Adrenal gland (tissue), 12 donors: ENCODE measurements around the gene LYRM4. TPM values are rescaled to one million over a fixed set of nuclear protein-coding genes. Genes with fewer than 3 reads are reported as not detected.

Experiments
- DNase-seq, 7 donors: peaks; one replicate each; pipeline ENCODE4 v3.0.0-alpha.2; 2019 to 2020
- H3K27ac ChIP-seq, 5 donors: fragments of 200-600 bp; sonication (generic) in 4 of 5; 1 replicate in 3 of 5; 2 replicates in 2 of 5; pipeline versions ENCODE4 v1.5.1 to v1.8.0; 2016 to 2020; ENCODE audit warnings: mild to moderate bottlenecking in 1 of 5
- H3K27me3 ChIP-seq: fragments of 200-600 bp; 2 replicates; pipeline ENCODE4 v1.8.0; 2021
- H3K36me3 ChIP-seq, 2 donors: fragments of 200-600 bp; replicated peaks in 1 of 2; 1 replicate in 1 of 2; 2 replicates in 1 of 2; pipeline versions ENCODE4 v1.5.1 to v1.8.0; 2018 to 2022
- H3K4me1 ChIP-seq, 2 donors: fragments of 200-600 bp; replicated peaks in 1 of 2; 1 replicate in 1 of 2; 2 replicates in 1 of 2; pipeline versions ENCODE4 v1.5.1 to v1.8.0; 2018 to 2021
- H3K4me3 ChIP-seq, 4 donors: fragments of 200-600 bp; sonication (generic) in 3 of 4; one replicate each; pipeline ENCODE4 v1.5.1; 2016 to 2018
- H3K9me3 ChIP-seq, 3 donors: fragments of 200-600 bp; sonication (generic) in 1 of 3; replicated peaks in 1 of 3; 1 replicate in 2 of 3; 2 replicates in 1 of 3; pipeline versions ENCODE4 v1.5.1 to v1.8.0; 2016 to 2021
- CTCF ChIP-seq, 6 experiments: fragments of 450-650 bp in 4 of 6; fragments of 200-600 bp in 2 of 6; sonication (generic) in 1 of 6; IDR thresholded peaks; 1 replicate in 5 of 6; 2 replicates in 1 of 6; pipeline versions ENCODE4 v1.5.1 to v1.8.0; 2016 to 2021; ENCODE audit warnings: antibody characterized with exemption in 6 of 6, mild to moderate bottlenecking in 2 of 6, moderate library complexity in 1 of 6
- POLR2A ChIP-seq, 2 donors: fragments of 450-650 bp; IDR thresholded peaks; one replicate each; pipeline ENCODE4 v1.6.1; 2017; ENCODE audit warnings: antibody characterized with exemption in 2 of 2, mild to moderate bottlenecking in 2 of 2, moderate library complexity in 1 of 2
- WGBS, 4 donors: extraction: QIAGEN DNeasy Blood & Tissue Kit in 2 of 4; methylation state at CpG; one replicate each; pipeline versions ENCODE4 v1.1.5 to v1.1.7; 2013 to 2017; 5-methylcytosine and 5-hydroxymethylcytosine counted together
- intact Hi-C, 2 donors: fragments of 100-400 bp; cut with DNase I; formaldehyde crosslinking; loops; one replicate each; pipeline versions ENCODE4 v1.14.1 to v1.15.0; 2022 to 2023
- polyA plus RNA-seq, 3 donors: library from polyadenylated mRNA; stranded (reverse); fragments of 200-250 nt in 2 of 3; fragments of 350-450 nt in 1 of 3; fragmentation: Illumina TruSeq in 1 of 3; extraction: RNeasy Lipid Tissue Mini Kit (QIAGEN cat#74804) in 1 of 3; gene quantifications; one replicate each; pipeline ENCODE4 v1.2.3, GENCODE V29; 2013 to 2014
- total RNA-seq, 9 donors: library from RNA; depleted of rRNA in 4 of 9; stranded (reverse); fragments of >200 nt in 4 of 9; fragments of 120-200 nt in 1 of 9; fragmentation: NEBNext Ultra II Directional in 1 of 9; extraction: Animal tissue kit (Norgen Biotek cat#: 25700) in 1 of 9; gene quantifications; one replicate each; pipeline versions ENCODE4 v1.1.0 to v1.2.4, GENCODE V29; 2013 to 2023
- donor health status: healthy with polysubstance abuse.
- donor health status: Bipolar disorder and iron deficiency.
- donor health status: DM: yes; HTN: yes; CAD: no.
- donor health status: DM: no; HTN: no; CAD: no.
- donor health status: DM: no; HTN: no; CAD: no.
- donor health status: DM: yes; HTN: yes; CAD: no.

Gene LYRM4
- total and polyA plus RNA-seq, 12 donors = 16.1 to 65.1 (median 29.9) TPM

- 73 to 91% (median 87%) methylated on average over 2 of the region's 2 CpGs for WGBS, 4 donors
- H3K36me3 ChIP-seq = no peaks in the 10 kb centered on the region
- intact Hi-C loops = no loop called here
- no peaks in the 10 kb centered on the region for H3K27me3 ChIP-seq
- DNase-seq = no peak
- no peak overlapping the region for H3K4me3 ChIP-seq
- no peaks in the 10 kb centered on the region for H3K9me3 ChIP-seq
- no peak overlapping the region for H3K27ac ChIP-seq
- H3K4me1 ChIP-seq = no peaks in the 10 kb centered on the region
- TF ChIP-seq POLR2A (IDR thresholded peaks at IDR 0.05) (no peak), CTCF (IDR thresholded peaks at IDR 0.05) (no peak)
Observed at GRCh38 chr6:5276581-5276980, 15.8 kb upstream of the LYRM4 start.

GRCh38 chr6:5275497-5275896 lies 14.7 kb upstream of the LYRM4 start:
- Histone ChIP-seq H3K36me3 (no peaks in the 10 kb centered on the region), H3K4me3 (no peak overlapping the region), H3K9me3 (no peaks in the 10 kb centered on the region), H3K27me3 (no peaks in the 10 kb centered on the region), H3K27ac (no peak overlapping the region), H3K4me1 (no peaks in the 10 kb centered on the region)
- intact Hi-C loops = no loop called here
- DNase-seq = no peak
- WGBS, 4 donors = 90 to 96% (median 91%) methylated on average over 2 of the region's 2 CpGs
- TF ChIP-seq CTCF (IDR thresholded peaks at IDR 0.05) = no peak
- TF ChIP-seq POLR2A (IDR thresholded peaks at IDR 0.05) = no peak

GRCh38 chr6:5274231-5274630 lies 13.5 kb upstream of the LYRM4 start:
- Histone ChIP-seq H3K4me3 (no peak overlapping the region), H3K36me3 (no peaks in the 10 kb centered on the region), H3K27ac (no peak overlapping the region), H3K9me3 (no peaks in the 10 kb centered on the region), H3K4me1 (peaks cover 0 to 6% of the 10 kb centered on the region in 2 donors), H3K27me3 (no peaks in the 10 kb centered on the region)
- TF ChIP-seq CTCF (IDR thresholded peaks at IDR 0.05) = no peak
- DNase-seq = no peak
- intact Hi-C loops = no loop called here
- 88 to 97% (median 95%) methylated on average over 3 of the region's 3 CpGs for WGBS, 4 donors

GRCh38 chr6:5271926-5272325 lies 11.2 kb upstream of the LYRM4 start:
- Histone ChIP-seq H3K27ac (no peak overlapping the region), H3K9me3 (no peaks in the 10 kb centered on the region), H3K36me3 (no peaks in the 10 kb centered on the region), H3K4me1 (peaks cover 0 to 6% of the 10 kb centered on the region in 2 donors), H3K4me3 (no peak overlapping the region), H3K27me3 (no peaks in the 10 kb centered on the region)
- WGBS, 4 donors = 94 to 97% (median 96%) methylated on average over 6 of the region's 6 CpGs
- DNase-seq = no peak
- no peak for TF ChIP-seq POLR2A (IDR thresholded peaks at IDR 0.05)
- no peak for TF ChIP-seq CTCF (IDR thresholded peaks at IDR 0.05)
- intact Hi-C loops = no loop called here
